GM12874 (cell line): ENCODE data around the gene XKR8.

ENCODE experiments used
- TF ChIP-seq, protein P1 (sequence below): IDR thresholded peaks from 2 replicates; pipeline ENCODE4 v1.5.1; 2011; ENCODE audit warnings: low read depth, mild to moderate bottlenecking, control low read depth, low read length, moderate library complexity; ENCODE audit not compliant: insufficient read depth

XKR8 gene

GRCh38 chr1:27956761-27957160 is 3.0 kb upstream of the XKR8 start:
- TF ChIP-seq, protein P1, sequence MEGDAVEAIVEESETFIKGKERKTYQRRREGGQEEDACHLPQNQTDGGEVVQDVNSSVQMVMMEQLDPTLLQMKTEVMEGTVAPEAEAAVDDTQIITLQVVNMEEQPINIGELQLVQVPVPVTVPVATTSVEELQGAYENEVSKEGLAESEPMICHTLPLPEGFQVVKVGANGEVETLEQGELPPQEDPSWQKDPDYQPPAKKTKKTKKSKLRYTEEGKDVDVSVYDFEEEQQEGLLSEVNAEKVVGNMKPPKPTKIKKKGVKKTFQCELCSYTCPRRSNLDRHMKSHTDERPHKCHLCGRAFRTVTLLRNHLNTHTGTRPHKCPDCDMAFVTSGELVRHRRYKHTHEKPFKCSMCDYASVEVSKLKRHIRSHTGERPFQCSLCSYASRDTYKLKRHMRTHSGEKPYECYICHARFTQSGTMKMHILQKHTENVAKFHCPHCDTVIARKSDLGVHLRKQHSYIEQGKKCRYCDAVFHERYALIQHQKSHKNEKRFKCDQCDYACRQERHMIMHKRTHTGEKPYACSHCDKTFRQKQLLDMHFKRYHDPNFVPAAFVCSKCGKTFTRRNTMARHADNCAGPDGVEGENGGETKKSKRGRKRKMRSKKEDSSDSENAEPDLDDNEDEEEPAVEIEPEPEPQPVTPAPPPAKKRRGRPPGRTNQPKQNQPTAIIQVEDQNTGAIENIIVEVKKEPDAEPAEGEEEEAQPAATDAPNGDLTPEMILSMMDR: no peak

DNA sequence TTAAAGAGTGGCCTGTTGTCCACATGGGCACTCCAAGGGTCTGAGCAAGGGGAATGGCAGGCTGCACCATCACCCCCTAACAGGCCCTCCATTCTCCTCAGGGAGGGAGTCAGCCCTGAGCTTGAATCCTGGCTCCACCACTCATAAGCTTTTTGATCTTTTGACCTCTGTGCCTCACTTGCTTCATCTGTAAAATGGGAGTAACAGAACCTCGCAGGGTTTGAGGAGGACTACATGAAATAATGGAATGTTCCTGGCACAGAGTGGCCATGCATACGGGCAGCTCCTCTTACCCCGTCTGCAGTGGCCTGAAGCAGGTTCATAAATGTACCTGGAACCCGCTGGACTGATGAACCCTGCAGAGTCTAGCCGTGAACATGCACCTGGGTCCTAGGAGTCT is 2.1 kb upstream of the XKR8 start:
- TF ChIP-seq, protein P1: no peak

- TF ChIP-seq, protein P1: no peak
Measured at GRCh38 chr1:27958513-27958912, 1.3 kb upstream of the XKR8 start.

DNA sequence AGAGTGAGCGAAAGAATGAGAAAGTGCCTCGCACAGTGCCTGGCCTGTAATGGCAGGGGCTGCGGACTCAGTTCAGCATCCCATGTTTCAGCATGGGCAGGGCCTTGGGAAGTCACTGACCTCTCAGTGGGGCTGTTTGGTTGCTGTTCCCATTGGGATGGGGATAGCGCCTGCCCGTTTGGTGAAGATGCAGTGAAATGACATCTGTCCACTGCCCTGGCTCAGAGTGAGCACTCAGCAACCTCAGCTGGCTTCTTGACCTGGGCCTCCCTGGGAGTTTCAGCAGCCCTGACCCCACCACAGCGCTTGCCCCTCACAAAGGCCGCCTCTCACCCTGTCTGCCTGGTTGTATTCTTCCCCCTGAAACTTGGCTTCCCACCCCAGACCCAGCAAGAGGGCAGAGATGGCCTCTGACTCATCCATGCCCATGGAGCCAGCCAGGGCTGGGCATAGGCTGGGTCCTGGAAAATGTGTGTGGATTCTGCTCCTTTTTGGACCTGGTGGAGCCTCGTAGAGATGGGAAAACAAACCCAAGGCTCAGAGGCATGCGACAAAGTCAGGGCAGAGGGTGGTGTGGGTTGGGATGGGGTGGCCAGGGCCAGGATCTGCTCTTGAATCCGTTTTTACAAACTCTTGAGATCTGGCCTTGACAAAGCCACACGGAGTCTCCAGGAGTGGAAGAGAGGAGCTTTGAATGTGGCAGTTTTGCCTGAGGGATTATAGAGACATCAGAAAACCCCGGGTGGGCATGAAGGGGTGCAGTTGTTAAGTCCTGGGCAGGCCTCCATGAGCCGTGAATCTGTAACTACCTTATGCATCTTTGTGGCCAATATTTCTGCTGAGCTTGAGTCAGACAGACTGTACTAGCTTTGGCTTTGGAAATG is 1.2 kb downstream of the XKR8 start:
- TF ChIP-seq, protein P1: no peak

DNA sequence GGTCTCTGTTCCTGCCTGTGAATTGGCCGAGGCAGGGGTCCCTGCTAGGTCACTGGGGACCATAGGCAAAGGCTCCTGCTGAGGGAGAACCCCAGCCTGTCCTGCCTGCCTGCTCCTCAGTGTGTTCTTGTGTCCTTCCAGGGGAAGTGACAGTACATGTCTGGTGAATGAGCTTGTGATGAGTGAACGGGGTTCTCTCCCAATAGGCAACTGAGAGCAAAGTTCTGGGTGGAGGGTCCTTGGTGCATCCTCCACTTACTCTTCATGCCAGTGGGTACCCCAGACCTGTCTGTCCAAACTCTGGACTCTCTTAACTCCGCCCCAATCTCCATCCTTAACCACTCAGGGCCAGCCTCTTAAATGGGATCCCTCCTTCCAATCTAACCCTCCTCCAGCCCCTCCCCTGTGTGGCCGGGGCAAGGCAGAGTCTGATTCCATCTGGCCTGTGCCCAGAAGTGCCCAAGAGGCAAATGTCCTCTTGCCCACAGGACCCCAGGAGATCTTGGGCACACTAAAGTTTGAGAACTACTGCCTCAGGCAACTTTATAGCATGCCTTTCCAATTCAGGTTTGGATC is 2.0 kb downstream of the XKR8 start:
- TF ChIP-seq, protein P1: no peak

GRCh38 chr1:27963393-27963792 is 3.6 kb downstream of the XKR8 start:
- TF ChIP-seq, protein P1: no peak

DNA sequence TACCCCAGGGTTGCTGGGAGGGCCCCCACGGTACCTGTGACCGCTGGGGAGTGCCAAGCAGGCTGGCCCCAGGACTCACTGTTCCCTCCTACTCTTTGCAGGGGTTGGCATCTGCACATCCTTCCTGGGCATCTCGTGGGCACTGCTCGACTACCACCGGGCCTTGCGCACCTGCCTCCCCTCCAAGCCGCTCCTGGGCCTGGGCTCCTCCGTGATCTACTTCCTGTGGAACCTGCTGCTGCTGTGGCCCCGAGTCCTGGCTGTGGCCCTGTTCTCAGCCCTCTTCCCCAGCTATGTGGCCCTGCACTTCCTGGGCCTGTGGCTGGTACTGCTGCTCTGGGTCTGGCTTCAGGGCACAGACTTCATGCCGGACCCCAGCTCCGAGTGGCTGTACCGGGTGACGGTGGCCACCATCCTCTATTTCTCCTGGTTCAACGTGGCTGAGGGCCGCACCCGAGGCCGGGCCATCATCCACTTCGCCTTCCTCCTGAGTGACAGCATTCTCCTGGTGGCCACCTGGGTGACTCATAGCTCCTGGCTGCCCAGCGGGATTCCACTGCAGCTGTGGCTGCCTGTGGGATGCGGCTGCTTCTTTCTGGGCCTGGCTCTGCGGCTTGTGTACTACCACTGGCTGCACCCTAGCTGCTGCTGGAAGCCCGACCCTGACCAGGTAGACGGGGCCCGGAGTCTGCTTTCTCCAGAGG is 6.8 kb downstream of the XKR8 start:
- TF ChIP-seq, protein P1: no peak
